Measurements from ENCODE around the gene CAPZA3. TPM values are rescaled to one million over a fixed set of nuclear protein-coding genes. Genes with fewer than 3 reads are reported as not detected.
"Not testable (repeated sequence)": the region's sequence is repeated elsewhere in the genome, so short reads cannot be mapped to it uniquely, and the experiment has no call there.

CAPZA3 gene
- total RNA-seq, 4 donors from 2014 or later = not detected

DNA sequence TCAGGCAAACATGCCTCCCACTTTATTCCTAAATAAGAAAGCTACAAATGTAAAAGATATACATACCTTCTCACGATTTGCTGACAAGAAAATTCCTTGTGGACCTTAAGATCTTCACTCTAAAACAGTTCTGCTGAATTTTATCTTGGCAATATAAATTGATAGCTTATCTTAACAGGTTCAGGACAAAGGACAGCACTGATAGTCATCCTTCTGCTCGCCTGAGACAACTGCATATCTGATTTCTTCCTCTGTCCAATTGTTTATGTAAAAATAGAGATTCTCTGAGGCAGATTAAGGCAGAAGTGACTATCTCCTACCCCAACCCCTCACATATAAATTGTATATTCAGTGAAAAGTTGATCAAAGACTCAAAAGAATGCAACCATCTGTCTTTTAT is 44.9 kb downstream of the CAPZA3 start:
- TF ChIP-seq, protein P1, sequence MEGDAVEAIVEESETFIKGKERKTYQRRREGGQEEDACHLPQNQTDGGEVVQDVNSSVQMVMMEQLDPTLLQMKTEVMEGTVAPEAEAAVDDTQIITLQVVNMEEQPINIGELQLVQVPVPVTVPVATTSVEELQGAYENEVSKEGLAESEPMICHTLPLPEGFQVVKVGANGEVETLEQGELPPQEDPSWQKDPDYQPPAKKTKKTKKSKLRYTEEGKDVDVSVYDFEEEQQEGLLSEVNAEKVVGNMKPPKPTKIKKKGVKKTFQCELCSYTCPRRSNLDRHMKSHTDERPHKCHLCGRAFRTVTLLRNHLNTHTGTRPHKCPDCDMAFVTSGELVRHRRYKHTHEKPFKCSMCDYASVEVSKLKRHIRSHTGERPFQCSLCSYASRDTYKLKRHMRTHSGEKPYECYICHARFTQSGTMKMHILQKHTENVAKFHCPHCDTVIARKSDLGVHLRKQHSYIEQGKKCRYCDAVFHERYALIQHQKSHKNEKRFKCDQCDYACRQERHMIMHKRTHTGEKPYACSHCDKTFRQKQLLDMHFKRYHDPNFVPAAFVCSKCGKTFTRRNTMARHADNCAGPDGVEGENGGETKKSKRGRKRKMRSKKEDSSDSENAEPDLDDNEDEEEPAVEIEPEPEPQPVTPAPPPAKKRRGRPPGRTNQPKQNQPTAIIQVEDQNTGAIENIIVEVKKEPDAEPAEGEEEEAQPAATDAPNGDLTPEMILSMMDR (IDR thresholded peaks at IDR 0.05) = no peak
- TF ChIP-seq POLR2AphosphoS5 (IDR thresholded peaks at IDR 0.05) (no peak), POLR2A (IDR thresholded peaks at IDR 0.05) (no peak), EP300 (IDR thresholded peaks at IDR 0.05; ENCODE audit: low read depth) (no peak)
- WGBS, 2 donors (ENCODE audit: low coverage in 1 of 2) = 51 to 58% methylated on average over 2 of the region's 2 CpGs
- H3K36me3 ChIP-seq = no peaks in the 10 kb centered on the region

DNA sequence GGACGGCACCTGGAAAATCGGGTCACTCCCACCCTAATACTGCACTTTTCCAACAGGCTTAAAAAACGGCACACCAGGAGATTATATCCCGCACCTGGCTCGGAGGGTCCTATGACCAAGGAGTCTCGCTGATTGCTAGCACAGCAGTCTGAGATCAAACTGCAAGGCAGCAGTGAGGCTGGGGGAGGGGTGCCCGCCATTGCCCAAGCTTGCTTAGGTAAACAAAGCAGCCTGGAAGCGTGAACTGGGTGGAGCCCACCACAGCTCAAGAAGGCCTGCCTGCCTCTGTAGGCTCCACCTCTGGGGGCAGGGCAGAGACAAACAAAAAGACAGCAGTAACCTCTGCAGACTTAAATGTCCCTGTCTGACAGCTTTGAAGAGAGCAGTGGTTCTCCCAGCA is 47.5 kb downstream of the CAPZA3 start:
- H3K9me3 ChIP-seq; H3K4me3 ChIP-seq; intact Hi-C loops (cut with DNase I; ENCODE audit: low total_unique reads); H3K36me3 ChIP-seq; H3K27ac ChIP-seq; in situ Hi-C loops (cut with MboI; ENCODE audit: low pct_ligation_motif_present in 1 of 4, low pct_unique_long_range_greater_than_20kb in 1 of 4, low sequenced_read_pairs in 3 of 4); H3K27me3 ChIP-seq; DNase-seq; H3K4me1 ChIP-seq: not testable (repeated sequence)
- WGBS, 2 donors (ENCODE audit: low coverage in 1 of 2) = 87 to 100% methylated on average over 1 to 8 of the region's 8 CpGs

More for the DNA sequence above, 44.9 kb downstream of the CAPZA3 start:
- intact Hi-C loops (cut with DNase I; ENCODE audit: low total_unique reads) (no loop called here), in situ Hi-C loops (cut with MboI; ENCODE audit: low pct_ligation_motif_present in 1 of 4, low pct_unique_long_range_greater_than_20kb in 1 of 4, low sequenced_read_pairs in 3 of 4) (no loop called here)
- H3K27me3 ChIP-seq = no peaks in the 10 kb centered on the region
- DNase-seq = no peak
- no peak overlapping the region for H3K27ac ChIP-seq
- H3K4me1 ChIP-seq = no peaks in the 10 kb centered on the region
- H3K9me3 ChIP-seq = no peaks in the 10 kb centered on the region
- H3K4me3 ChIP-seq = no peak overlapping the region

Other genes with a start within 250 kb of the CAPZA3 start
- gene PLCZ1, start 107 bp upstream of the CAPZA3 start, total RNA-seq = not detected

All from transverse colon (tissue), 4 donors.